Calu3 (cell line): ENCODE results near the gene UBXN4. TPM values are rescaled to one million over a fixed set of nuclear protein-coding genes. Genes with fewer than 3 reads are reported as not detected.
A peak's percentile ranks its signal among the peaks of the same experiment; 100 is the strongest.

Source experiments
- BruUV-seq: library from RNA; stranded (reverse); fragments of 400-500 nt; replicated peaks from 2 replicates; lab custom pipeline; 2021; lab: Mats Ljungman, UMichigan
- CTCF ChIA-PET: fragments of 300-600 bp; sonication (Branson Sonifier 250); formaldehyde crosslinking; loops from one replicate; lab custom pipeline; 2022; ENCODE audit warnings: antibody characterized with exemption; lab: Charles Lee
- DNase-seq: peaks from one replicate; pipeline ENCODE4 v3.0.0; 2022
- H3K27ac Mint-ChIP-seq: one replicate; pipeline ENCODE4 v1.8.0; 2022; ENCODE audit warnings: mixed read lengths; ENCODE audit not compliant: unreplicated experiment
- H3K27me3 Mint-ChIP-seq: one replicate; pipeline ENCODE4 v1.8.0; 2022; ENCODE audit warnings: mixed read lengths; ENCODE audit not compliant: unreplicated experiment
- H3K36me3 Mint-ChIP-seq: one replicate; pipeline ENCODE4 v1.8.0; 2022; ENCODE audit warnings: mild to moderate bottlenecking, moderate library complexity, mixed read lengths; ENCODE audit not compliant: insufficient read depth, unreplicated experiment
- H3K4me1 Mint-ChIP-seq: one replicate; pipeline ENCODE4 v1.8.0; 2022; ENCODE audit warnings: mild to moderate bottlenecking, low read depth, mixed read lengths; ENCODE audit not compliant: unreplicated experiment
- H3K4me3 Mint-ChIP-seq: one replicate; pipeline ENCODE4 v1.8.0; 2022; ENCODE audit warnings: mild to moderate bottlenecking, low read depth, moderate library complexity, mixed read lengths; ENCODE audit not compliant: unreplicated experiment
- H3K9me3 Mint-ChIP-seq: one replicate; pipeline ENCODE4 v1.8.0; 2022; ENCODE audit warnings: low read depth, mixed read lengths; ENCODE audit not compliant: unreplicated experiment
- CTCF ChIP-seq: fragments of 200-600 bp; IDR thresholded peaks from one replicate; pipeline ENCODE4 v1.8.0; 2022; ENCODE audit warnings: antibody characterized with exemption; ENCODE audit not compliant: unreplicated experiment
- intact Hi-C: fragments of 100-400 bp; cut with micrococcal nuclease; formaldehyde crosslinking; loops from one replicate; pipeline ENCODE4 v1.10.0; 2022; ENCODE audit not compliant: unreplicated experiment
- total RNA-seq: library from RNA; stranded (reverse); gene quantifications from 2 replicates; pipeline ENCODE4 v1.2.3, GENCODE V29; 2022

Gene UBXN4
- total RNA-seq, 1 experiment from 2014 or later = 94.4 TPM

- TF ChIP-seq CTCF = no peak
- CTCF ChIA-PET = interaction anchor here (0.9 kb wide), 1 partner anchor 756 kb away, joined by 3 read pairs; no protein-coding TSS in a partner anchor
- Mint-ChIP-seq H3K9me3 (no peaks in the 10 kb centered on the region), H3K4me1 (peaks cover 28% of the 10 kb centered on the region), H3K27ac (no peak overlapping the region), H3K36me3 (peaks cover 50% of the 10 kb centered on the region), H3K27me3 (no peaks in the 10 kb centered on the region), H3K4me3 (no peak overlapping the region)
- peak; percentile 25 for DNase-seq
- BruUV-seq = no TSS peak
- intact Hi-C loops = no loop called here
Measured at GRCh38 chr2:135744760-135745314, 3.2 kb downstream of the UBXN4 start.

GRCh38 chr2:135745545-135745944 is 3.9 kb downstream of the UBXN4 start:
- no peak overlapping the region for H3K4me3 Mint-ChIP-seq
- H3K36me3 Mint-ChIP-seq = peaks cover 55% of the 10 kb centered on the region

GRCh38 chr2:135755573-135755972 is 13.9 kb downstream of the UBXN4 start:
- H3K4me1 Mint-ChIP-seq = no peaks in the 10 kb centered on the region
- CTCF ChIA-PET = interaction anchor here (0.5 kb wide), 1 partner anchor 84 kb away, joined by 3 read pairs; no protein-coding TSS in a partner anchor

More at GRCh38 chr2:135745545-135745944, 3.9 kb downstream of the UBXN4 start:
- intact Hi-C loops = no loop called here
- no peak for TF ChIP-seq CTCF
- BruUV-seq = no TSS peak
- DNase-seq = no peak
- no peaks in the 10 kb centered on the region for H3K27me3 Mint-ChIP-seq
- H3K27ac Mint-ChIP-seq = no peak overlapping the region
- H3K9me3 Mint-ChIP-seq = no peaks in the 10 kb centered on the region
- H3K4me1 Mint-ChIP-seq = peaks cover 28% of the 10 kb centered on the region
- CTCF ChIA-PET = interaction anchor here (0.9 kb wide), 1 partner anchor 757 kb away, joined by 3 read pairs; no protein-coding TSS in a partner anchor

GRCh38 chr2:135756692-135757091 is 15.0 kb downstream of the UBXN4 start:
- intact Hi-C loops = no loop called here
- Mint-ChIP-seq H3K27ac (no peak overlapping the region), H3K4me3 (no peak overlapping the region), H3K36me3 (peaks cover 56% of the 10 kb centered on the region), H3K4me1 (no peaks in the 10 kb centered on the region), H3K27me3 (no peaks in the 10 kb centered on the region), H3K9me3 (no peaks in the 10 kb centered on the region)
- TF ChIP-seq CTCF = no peak
- no TSS peak for BruUV-seq
- CTCF ChIA-PET = no interaction called here
- DNase-seq = no peak

More at GRCh38 chr2:135755573-135755972, 13.9 kb downstream of the UBXN4 start:
- BruUV-seq = no TSS peak
- no peak for TF ChIP-seq CTCF
- no peak for DNase-seq
- H3K9me3 Mint-ChIP-seq = no peaks in the 10 kb centered on the region
- intact Hi-C loops = no loop called here
- no peaks in the 10 kb centered on the region for H3K27me3 Mint-ChIP-seq
- H3K36me3 Mint-ChIP-seq = peaks cover 54% of the 10 kb centered on the region
- no peak overlapping the region for H3K4me3 Mint-ChIP-seq
- H3K27ac Mint-ChIP-seq = no peak overlapping the region
